GM19023 (cell line): ENCODE measurements around the gene NSUN2.
"Not testable (repeated sequence)": the region's sequence is repeated elsewhere in the genome, so short reads cannot be mapped to it uniquely, and the experiment has no call there.

Experiments
- ATAC-seq: cut with Tn5 transposase; IDR thresholded peaks from one replicate; pipeline ENCODE4 v1.9.1; 2021; ENCODE audit warnings: mild to moderate bottlenecking, moderate library complexity; ENCODE audit not compliant: unreplicated experiment

NSUN2 gene

DNA sequence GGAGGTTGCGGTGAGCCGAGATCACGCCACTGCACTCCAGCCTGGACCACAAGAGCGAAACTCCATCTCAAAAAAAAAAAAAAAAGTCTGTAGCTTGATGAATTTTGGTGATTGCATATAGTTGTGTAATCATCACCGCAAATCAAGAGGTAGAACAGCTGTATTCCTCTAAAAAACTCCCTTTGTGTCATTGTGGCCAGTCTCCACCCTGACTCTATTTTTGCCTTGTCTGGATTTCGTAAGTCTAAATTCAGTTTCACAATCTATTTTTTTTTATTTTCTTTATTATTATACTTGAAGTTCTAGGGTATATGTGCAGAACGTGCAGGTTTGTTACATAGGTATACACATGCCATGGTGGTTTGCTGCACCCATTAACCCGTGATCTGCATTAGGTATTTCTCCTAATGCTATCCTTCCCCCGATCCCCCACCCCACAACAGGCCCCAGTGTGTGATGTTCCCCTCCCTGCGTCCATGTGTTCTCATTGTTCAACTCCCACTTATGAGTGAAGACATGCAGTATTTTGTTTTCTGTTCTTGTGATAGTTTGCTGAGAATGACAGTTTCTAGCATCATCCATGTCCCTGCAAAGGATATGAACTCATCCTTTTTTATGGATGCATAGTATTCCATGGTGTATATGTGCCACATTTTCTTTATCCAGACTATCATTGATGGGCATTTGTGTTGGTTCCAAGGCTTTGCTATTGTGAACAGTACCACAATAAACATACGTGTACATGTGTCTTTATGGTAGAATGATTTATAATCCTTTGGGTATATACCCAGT is 12.9 kb upstream of the NSUN2 start:
- ATAC-seq: not testable (repeated sequence)

DNA sequence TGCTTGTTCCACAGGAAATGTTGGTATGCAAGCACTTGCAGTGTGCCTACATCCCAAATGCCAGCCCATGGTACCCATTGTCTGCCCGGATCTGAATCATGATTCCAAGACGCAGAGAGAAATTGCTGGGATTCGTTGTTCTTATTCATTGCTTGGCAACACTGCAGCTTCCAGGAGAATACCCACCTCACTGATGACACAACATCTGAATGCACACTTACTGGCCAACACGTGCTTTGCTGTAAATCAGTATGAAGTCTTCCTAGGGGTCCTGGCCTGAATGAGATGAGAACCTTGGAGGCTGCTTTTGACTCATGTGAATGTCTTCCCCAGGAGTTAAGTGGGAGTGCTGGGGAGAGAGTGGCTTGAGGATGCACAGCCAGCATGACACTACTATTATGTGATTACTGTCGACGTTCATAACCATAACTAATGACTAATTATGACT is 12.0 kb upstream of the NSUN2 start:
- no peak for ATAC-seq

DNA sequence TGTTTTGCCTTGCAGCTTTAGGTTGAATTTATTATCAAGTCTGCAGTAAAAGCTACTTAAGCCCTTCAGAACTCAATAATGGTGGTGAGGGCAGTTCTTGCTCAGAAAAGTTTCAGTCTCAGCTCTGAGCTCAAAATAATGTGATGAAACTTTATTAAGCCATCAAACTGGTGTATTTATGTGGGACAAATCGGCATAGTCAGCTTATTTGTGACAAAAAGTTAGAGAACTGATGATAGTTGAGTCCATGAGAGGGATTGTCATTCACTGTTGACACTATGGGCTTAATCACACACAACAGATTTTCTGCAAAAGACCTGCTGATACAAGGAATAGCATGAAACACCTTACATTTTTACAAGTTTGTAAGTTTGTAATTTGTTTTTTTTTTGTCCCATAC is 9.8 kb upstream of the NSUN2 start:
- no peak for ATAC-seq

DNA sequence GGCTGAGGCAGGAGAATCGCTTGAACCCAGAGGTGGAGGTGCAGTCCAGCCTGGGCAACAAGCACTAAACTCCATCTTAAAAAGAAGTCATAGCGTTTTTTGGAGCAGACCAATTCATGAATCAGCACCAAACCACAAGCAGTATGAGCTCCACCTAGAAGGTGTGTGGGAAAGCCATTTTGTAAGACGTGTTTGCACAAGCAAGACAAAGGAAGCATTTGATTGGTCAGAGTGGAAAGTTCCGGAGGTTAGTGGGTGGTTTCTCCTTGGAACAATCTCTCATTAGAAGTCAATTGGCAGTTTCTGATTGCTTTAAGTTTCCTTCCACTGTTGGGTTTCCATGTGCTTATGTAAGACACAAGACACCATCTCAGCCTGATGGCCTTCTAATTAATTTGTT is 5.4 kb upstream of the NSUN2 start:
- ATAC-seq: no peak

DNA sequence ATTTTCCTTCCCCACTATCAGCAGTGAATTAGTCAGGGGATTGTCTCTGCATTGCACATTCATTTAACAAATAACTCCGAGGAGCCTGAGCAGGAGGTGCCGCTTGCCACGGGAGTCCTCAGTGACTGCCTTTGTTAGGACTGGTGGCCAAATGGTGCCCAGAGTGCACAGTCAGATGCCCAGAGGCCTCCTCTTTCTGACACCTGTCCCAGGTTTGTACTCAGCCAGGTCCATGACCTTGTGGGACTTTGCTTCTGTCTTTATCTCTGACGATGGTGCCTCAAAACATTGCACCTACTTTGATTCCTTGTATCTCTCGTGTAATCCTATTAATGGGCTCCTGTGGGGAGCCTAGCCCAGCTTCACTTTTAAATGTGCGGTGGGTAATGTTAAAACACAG is 4.7 kb upstream of the NSUN2 start:
- no peak for ATAC-seq

DNA sequence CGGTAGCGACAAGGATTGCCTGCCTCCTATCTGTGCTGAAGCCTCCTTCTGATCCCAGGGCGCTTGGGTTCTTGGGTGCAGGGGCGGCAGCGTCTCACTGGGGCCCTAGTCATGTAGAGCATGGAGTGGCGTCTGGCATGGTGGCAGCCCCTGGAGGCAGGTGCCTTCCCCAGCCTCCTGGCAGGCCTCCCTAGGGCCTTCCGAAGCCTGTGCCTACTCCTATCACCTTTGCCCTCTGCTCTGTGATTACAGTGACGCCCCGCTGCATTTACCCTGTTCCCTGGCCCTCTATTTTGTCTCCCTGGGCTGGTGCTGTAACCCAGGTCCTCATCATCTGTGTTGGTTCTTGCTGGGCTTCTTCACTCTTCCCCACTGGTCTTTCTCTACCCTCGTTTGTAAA is 4.2 kb upstream of the NSUN2 start:
- ATAC-seq: no peak

DNA sequence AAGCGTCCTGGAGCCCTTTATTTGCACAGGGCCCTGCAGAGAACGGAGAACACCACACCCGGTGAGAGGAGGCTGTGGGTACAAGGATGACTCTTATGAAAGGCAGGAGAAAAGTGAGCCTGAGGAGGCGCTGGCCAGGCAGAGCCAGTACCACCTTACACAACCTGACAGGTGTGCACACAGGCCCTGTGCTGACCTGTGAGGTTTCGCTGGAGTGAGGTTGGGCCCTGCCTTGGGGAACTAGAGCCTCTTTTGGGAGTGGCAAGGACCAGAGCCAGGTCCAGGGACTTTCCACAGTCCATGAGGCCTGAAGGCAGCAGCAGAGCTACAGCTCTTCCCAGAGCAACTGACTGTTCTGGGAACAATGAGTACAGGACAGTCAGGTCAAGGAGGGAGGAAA is 3.4 kb upstream of the NSUN2 start:
- no peak for ATAC-seq

DNA sequence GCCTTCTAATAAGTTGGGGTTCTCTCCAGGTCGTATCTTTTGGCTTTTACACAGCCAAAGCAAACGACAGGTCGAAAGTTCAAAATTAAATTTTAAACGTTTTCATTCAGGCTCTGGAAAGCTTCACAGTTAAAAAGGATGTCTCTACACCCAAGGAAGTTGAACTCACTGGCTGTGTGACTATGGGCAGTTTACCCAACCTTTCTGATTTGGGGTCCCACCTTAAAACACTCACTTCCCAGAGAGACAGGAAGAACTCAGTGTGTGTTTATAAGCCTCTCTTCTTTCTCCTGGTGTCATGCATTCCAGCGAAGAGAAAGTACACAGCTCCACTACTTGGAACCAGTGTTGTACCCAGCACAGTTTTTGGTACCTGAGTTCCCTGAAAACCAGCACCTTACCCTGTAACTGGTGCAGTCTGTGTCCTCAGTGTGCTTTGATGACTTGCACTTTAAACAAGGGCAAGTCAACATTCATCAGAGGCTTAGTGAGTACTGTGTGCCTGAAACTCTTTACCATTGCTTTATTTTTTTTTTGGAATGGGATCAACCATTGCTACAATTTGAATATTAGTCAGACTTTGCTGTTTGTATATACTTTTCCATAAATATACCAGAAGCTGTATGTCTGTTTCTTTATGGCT is 2.1 kb upstream of the NSUN2 start:
- ATAC-seq: no peak

DNA sequence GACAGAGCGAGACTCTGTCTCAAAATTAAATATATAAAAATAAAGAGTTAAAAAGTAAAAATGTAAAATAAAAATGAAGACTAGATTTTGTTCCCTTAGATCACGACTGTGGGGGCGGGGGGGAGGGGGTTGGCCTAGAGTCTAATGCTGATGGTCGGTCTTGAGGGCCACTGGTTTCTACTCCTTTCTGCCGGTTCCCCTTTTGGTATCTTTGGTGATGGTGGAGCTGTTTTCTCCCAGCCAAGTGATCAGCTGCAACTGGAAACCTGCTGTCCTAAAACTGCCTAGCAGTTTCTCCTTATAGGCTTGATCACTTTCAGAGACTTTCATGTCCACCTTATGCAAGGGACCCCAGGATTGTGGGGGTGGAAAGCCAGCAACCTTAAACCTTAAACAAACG is 1.5 kb upstream of the NSUN2 start:
- ATAC-seq: no peak

DNA sequence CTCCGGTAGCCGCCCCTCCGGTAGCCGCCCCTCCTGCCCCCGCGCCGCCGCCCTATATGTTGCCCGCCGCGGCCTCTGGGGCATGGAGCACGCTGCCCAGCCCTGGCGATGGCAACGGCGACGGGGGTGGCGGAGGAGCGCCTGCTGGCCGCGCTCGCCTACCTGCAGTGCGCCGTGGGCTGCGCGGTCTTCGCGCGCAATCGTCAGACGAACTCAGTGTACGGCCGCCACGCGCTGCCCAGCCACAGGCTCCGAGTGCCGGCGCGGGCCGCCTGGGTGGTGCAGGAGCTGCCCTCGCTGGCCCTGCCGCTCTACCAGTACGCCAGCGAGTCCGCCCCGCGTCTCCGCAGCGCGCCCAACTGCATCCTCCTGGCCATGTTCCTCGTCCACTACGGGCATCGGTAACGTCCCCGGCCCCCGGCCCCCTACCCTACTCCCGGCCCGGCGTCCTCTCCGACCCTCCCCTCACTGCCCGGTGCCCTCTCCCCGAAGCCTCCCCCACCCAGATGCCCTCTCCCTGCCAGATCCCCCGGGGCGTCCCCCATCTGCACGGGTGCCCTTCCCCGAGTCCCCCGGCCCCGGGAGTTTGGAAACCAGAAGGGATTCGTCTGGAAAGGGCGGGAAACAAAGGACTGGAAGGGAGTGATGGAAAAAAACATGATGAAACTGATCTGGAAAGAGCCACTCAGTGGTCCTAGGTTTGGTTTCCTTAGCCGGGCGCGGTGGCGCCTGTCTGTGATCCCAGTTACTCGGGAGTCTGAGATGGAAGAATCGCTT is 813 bp upstream of the NSUN2 start:
- peak; percentile 56 for ATAC-seq

DNA sequence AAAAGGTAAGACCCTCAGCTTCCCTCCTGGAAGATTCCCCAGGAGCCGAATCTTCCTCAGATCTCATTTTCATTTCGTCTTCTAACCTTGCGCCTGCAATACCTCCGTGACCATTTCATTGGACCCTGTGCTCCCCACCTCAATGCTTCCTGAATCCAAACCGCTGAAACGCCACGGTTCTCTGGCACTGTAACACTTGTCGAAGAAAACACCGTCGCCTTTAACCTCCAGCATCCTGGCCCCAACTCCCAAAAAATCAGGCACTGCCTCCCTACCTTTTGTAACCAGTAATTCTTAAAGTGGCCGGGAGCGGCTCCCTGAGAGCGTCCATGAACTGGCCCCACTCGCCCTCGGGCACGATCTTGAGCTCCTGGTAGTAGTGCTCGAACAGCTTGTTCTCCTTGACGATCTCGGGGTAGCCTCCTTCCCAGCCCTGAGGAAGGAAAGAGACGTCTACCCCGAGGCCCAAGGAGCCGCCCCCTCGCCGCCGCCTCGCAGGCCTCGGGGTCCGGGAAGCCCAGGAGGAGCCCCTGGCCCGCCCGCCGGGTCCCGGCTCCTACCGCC is 438 bp downstream of the NSUN2 start:
- peak; percentile 27 for ATAC-seq

DNA sequence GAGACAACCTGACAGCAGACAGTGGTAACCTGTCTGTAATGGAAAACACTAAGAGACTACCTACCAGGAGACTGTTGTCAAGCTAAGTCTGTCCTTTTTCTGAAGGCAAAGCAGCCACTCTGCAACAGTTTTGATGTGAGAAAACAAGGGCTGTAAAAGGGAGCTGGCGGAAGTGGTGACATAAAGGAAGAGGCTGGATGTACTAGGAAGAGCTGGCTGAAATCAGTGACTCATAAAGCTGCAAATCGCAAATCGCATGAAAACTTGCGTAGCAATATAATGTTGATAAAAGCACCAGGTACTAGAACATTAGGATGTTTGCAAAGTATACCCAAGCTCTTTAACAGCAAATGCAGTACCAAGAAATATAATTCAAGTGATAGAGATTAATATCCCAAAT is 1.4 kb downstream of the NSUN2 start:
- no peak for ATAC-seq

DNA sequence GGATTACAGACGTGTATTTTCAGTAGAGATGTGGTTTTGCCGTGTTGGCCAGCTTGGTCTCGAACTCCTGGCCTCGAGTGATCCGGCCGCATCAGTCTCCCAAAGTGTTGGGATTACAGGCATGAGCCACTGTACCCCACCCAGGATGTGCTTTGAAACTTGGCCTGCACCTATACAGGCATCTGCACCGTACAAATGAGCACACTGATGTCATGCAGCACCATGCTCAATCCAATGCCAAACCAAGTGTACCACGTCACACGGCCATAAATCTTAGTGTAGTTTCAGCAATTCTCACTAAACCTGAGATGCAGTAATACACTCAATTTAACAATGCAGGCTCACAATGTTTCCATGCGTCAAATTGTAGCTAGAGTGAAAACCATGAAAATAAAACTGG is 6.3 kb downstream of the NSUN2 start:
- no peak for ATAC-seq

DNA sequence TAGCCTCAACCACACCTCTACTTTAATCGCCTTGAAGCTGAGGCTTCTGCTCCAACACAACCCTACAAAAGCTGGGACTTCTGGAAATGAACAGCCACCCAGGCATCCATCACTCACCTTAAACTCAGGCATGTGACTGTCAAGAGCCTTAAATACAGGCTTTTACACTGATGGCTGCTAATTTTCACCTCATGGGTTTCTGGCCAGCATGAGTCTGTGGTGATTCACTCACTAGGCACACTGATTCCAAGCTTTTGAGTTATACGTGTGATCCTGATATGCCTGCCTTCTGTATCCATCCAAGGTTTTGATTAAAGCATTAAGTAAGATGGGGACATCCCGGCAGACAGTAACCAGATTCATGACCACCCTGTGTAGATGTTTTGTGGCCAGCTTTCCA is 8.9 kb downstream of the NSUN2 start:
- ATAC-seq: no peak

DNA sequence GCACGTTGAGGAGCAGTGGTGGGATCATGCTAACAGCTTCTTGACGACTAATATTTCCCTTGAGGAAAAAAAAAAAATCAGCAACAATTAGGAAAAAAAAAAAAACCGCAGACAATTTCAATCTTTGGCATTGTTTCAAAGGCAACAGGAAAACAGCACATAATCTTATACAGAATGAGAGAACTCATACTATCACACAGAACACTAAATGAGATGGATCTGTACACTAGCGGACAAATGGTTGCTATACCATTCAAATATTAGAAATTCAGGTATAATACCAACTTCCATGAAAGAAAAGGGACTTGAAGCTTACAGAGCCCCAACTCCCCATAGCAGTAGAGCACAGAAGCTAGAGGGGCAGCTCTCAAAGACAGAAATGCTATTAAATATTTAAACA is 9.6 kb downstream of the NSUN2 start:
- ATAC-seq: no peak

DNA sequence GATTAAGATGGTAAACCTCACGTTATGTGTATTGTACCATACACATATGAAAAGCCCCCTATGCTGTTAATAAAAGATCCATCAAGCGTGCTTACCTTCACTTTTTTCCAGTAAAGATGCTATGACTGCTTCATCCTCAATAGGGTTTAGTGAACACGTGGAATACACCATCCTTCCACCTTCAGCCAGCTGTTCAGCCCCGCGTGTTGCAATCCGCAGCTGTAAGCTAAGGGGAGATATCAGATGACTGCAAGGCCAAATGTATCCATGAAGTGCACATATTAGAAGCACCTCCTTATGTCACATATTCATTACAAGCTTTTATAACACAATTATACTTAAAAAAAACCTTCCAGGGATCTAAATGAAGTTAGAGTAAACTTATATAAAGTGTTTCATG is 16.2 kb downstream of the NSUN2 start:
- ATAC-seq: no peak

DNA sequence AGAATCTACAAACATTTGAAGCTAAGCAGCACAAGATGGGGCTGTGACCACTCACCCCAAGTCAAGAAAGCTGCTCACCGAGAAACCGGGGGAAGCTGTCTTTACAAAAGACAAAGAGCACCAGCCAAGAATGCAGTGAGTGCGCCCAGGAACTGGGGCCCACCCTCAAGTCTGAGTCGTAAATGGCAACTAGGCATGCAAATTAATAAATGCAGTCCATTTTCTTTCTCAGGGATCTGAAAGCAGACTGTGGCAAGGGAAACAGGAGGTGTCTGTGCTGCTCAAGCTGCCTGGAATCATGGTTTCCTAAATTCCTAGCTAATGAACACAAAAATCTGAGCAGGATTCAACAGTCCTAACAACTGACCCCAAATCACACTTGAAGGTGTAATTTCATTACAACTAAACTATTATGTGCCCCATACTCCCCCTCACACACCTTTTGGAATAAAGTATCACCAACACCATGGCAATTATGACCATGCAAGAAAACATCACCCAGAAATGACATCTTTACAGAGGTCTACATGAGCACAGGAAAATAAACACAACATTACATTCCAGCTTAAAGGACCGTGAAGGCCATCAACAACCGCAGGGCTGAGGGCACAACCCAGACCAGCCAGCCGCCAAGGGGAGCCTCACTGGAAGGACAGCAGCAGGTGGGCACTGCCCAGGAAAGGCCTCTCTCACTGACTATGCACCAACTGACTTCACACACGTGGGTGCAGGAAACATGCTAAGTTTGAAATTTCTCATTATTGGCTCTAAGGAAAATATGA is 17.6 kb downstream of the NSUN2 start:
- no peak for ATAC-seq

DNA sequence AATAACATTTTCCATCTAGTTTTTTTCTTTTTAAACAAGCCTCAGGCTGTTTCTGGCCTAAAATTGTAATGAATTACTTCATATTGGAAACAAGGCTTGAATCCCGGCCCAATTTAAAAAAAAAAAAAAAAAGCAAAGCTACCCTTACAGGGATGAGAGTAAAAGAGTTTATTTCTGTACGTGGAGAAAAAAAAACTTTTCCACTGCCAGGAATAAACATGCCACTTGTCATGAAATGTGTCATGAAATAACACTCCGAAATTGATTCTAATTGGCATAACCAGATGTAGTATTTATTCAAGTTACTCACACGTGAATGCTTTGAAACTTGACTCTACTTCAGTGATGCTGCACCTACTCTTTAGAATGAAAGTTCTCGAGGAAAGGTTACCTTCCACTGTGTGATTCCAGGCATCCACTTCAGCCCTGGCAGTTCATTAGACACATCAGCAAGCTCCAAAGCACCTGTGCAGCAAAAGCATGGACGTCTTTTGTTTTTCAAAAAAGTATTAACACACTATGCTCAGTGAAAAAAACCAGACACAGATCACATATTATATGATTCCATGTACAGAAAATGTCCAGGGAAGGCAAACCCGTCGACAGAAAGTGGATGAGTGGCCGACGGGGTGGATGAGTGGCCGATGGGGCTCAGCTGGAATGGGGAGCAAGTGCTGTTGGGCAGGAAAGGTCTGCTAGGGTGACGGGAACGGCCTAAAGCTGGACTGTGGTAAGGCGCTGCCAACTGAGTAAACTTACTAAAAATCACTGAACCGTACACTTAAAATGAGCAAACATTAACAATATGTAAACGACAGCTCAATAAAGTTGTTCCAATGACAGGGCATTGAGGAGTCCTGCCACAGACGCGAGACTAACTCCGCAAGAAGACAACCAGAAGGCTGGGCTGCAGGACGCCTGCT is 21.2 kb downstream of the NSUN2 start:
- ATAC-seq: no peak

DNA sequence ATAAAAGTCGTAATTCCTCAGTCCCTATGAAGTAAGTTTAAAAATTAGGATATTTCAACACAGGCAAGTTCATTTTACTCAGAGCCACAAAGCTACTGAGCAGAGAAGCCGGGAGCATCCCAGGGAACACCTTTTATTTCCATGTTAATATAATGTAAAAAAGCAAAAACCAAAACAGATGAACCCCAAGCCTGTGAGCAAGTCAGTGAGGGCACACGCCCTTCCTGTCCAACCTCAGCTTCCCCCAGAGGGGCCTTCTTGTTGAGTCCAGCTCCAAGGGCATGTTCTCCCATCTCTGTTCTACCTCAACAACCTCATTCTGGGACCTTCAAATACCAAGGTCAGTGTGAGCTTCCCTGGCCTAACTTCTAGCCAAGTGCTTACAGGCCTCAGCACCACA is 24.8 kb downstream of the NSUN2 start:
- ATAC-seq: no peak

DNA sequence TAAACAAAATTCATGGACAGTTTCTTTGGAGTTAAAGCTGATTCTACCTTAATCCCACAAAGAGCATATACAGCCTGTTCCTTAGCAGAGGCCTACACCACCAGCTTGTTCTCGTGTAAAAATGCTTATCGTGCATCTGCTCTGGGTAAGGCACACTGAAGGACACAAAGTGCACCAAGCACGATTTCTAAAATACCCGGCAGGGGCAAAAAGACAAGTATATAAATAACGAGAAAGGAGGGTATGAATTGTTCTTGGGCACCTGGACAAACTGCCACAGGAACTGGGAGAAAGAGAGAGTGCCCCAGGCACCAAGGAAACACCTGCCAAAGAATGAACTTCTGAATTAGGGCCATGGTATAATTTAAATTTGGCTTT is 25.3 kb downstream of the NSUN2 start:
- ATAC-seq: no peak
